ENCODE results near the gene GBX1.

GBX1 gene

DNA sequence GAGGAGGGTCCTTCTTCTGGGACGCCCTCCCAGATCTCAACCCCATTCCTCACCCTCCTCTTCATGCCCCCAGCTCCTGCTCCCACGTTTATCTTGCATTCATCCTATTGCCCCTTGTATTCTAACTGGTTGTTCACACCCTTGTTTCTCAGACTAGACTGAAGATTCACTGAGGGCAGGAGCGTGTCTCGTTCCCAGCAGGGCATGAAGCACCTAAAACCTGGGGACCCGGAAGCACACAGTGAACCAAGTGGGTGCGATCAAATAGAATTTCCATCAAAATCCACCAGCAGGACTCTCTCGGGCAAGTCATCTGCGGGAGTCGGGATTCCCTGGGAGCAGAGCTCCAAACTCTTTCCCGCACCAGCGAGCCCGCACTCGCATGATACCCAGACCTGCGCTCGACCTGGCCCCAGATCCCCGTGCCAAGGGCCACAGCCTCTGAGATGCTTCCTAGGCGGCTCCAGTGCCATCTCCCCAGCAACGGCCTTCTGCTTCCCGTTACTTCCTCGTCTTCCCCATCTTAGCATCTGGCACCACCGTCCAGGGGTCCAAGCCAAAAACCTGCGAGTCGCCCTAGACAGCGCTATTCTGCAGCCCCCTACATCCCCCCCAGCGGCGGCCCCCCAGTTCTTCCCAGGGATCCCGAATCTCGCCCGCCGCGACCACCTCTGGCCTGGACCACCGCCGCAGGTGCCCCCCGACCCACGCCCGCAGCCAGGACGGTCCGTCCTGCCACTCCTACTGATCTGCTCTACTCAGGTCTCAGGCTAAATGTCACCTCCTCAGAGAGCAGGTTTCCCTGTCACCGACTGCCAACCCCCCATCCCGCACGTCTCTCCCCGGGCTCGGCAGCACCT, 6.1 kb upstream of the GBX1 start:
- DNase-seq (ENCODE audit: low spot score): no peak

DNA sequence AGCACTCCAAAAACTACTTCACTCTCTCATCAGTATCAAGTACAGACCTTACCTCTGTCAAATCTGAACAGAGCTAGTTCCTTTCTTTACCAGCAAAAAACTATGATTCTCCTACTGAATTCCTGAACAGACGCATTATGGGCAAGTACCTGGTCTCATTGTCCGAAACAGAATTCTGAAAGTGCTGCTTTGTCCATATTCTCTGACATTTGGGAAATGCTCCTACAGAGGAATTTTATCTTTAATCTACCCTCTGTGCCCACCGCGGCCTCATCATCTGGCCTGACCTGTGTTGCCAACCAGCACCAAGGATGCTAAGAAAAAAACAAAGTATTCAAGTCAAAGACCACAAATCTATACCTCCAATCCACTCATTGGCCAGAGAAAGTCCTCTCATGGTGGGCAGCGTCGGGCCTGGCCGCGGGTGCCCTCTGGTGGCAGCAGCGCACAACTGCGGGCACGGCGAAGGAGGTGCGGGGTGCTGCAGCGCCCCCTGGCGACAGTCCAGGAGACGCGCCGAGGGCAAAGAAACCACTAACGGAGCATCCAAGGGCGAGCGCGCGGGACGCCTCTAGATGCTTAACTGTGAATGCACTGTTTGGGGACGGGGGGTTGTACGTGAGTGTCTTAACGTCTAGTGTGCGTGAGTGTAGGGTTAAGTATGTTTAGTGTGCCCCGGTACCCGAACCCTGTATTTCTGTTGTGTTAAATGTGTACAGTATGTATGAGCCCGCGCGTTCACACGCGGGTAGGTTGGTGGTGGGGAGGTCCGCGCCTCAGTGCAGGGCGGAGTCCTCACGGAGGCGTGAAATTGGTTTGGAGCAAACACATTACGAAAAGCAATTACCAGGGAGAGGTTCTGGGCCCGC, 5.0 kb upstream of the GBX1 start:
- peak; percentile 71 for DNase-seq (ENCODE audit: low spot score)

DNA sequence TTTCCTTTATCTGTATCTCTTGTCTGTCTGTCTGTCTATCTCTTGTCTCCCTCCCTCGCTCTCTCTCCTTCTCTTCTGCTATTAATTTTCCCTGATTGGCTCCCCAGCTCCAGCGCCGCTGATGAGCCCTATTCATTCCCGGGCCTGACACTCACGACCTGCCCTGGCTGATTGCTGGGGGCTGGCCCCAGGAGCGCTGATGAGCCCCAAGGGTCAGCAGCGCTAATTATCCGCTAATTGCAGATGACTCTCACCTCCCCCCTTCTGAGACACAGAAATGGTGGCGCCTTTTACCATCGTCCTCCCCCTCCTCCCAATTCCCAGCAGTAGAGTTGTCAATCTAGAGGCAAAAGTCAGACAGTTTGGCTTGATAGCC, 1.3 kb upstream of the GBX1 start:
- DNase-seq (ENCODE audit: low spot score): no peak

DNA sequence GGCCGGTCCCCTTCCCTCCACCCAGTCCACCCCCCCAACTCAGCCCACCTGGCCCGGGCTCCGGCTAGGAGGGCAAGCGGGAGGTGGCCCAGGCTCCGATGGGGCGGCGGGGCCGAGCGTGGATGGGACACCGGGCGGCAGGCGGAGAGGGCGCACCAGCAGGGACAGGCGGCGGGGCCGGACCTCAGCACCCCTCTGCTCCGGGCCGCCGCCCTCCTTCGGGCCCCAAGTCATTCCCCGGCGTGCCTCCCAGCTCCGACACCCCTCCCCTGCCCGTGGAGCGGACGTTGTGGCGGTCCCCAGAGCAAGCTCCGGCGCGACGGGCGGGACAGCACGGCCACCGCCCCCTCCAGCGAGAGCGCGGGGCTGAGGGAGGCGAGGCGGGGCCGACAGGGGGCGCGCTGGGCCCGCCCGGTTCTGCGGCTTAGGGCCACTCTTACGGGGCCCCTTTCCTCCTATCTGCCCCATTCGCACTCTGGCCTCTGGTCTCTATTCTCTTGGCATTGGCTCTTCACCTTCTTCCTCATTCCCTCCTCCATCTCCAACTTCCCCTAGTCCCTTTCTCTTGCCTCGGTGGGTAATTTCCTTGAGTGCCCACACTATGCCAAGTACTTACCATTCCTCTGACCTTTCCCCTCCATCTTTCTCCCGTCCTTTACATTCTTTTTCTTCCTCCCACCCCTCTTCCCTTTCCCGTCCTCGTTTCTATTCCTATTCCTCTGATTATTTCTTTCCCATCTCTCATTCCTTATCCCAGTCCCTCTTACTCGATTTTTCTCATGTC, 701 bp upstream of the GBX1 start:
- no peak for DNase-seq (ENCODE audit: low spot score)

GRCh38 chr7:151166629-151167196, 781 bp downstream of the GBX1 start:
- no peak for DNase-seq (ENCODE audit: low spot score)

DNA sequence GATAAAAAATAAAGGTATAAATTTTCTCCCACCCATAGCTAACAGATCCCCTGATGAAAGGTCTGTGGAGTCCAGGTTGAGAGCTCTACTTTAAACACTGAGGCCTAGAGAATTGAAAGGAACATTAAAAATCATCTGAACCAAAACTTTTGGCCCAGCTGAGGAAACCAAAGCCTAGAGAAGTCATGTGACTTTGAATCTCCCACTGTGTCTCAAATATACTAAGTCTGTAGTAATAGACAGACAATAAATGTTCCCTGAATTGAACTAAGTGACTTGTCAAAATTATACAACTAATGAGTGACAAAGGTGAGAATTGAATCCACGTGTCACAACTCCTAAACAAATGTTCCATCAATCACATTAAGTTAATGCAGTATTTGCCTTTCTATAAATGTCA, 5.7 kb downstream of the GBX1 start:
- no peak for DNase-seq (ENCODE audit: low spot score)

DNA sequence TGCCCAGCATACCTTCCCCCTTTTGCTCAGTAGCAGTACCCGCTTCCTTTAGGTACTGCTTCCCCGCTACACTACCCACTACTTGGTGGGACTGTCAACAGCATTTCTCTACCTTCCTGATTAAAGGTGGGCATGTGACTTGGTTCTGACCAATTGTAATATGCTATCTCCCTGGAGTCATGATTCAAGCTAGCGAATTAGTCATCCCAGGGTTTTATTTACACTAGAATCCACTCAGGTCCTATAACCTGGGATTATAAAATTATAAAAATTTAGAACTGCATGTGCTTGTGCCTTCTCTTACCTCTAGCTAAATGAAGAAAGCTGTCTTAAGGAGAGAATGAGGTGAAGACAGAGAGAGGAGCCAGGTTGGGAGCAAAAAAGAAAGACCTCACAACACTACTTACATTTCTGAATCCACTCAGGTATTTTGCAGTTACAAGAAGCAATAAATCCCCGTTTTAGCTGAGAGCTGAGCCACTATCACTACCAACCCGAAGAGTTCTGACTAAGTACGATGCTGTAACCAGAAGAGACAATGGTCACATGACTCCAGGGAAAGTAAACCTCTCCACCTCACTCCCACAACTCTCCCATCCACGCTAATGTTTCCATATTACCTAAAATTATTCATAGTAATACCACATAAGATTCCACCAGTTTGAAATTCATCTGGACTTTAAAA, 9.7 kb downstream of the GBX1 start:
- DNase-seq (ENCODE audit: low spot score): no peak

- no peak for DNase-seq (ENCODE audit: low spot score)
Observed at GRCh38 chr7:151152643-151153513, 14.6 kb downstream of the GBX1 start.

- no peak for DNase-seq (ENCODE audit: low spot score)
Observed at GRCh38 chr7:151150388-151150787, 17.1 kb downstream of the GBX1 start.

DNA sequence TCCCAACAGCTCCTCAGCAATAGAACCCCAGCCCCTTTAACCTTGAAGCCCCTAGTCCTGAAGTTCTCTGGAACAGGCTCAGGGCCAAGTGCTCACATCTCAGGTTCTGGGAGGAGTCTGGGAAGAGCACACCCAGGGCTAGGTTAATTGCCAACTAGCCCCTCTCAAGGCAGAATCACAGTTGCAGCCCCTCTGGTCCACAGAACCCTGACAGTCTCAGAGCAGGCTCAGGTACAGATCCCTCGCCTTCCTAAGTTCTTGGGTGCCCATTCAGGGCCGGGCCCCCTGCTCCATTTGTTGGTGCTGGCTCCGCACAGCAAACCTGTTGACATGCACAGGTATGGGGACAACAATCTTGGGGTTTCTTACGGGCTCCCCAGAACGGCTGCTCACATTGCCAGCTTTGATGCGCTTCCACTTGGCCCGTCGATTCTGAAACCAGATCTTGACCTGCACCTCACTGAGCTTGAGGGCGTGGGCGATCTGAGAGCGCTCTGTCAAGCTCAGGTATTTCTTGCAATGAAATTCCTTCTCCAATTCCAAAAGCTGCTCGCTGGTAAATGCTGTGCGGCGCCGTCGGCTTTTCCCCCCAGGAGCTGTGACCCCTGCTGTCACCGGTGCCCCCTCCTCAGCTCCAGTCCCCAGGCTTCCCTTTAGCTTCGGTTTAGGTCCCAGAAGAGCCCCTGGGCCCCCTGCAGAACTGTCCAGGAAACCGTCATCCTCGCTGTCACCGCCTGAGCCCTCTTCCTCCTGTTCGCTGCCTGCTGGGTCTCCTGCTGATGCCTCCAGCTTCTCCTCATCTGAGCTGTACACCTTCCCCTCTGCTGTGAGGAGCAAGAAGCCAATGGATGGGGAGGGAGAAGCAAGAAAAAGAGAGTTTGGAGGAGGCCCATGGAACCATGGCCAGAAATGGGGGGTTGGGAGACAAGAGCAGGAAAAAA, 18.9 kb downstream of the GBX1 start:
- no peak for DNase-seq (ENCODE audit: low spot score)

DNA sequence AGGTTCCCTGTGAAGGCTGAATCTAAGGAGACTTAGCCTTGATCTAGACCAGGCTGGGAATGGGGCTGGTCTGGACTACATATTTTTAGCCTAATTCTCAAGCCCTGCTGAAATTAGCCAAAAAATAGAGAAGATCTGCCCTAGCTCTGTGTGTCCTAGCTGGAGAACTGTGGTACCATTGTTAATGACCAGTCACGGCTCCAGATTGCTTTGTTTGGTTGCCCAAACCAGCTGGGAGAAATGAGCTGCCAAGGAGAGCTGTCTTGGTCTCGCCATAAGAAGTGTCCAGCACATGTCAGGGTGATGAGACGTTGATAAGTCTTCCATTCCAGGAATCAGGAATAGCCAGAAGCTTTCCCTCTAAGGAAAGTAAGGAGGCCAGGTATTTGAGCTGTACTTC, 20.7 kb downstream of the GBX1 start:
- DNase-seq (ENCODE audit: low spot score): no peak

DNA sequence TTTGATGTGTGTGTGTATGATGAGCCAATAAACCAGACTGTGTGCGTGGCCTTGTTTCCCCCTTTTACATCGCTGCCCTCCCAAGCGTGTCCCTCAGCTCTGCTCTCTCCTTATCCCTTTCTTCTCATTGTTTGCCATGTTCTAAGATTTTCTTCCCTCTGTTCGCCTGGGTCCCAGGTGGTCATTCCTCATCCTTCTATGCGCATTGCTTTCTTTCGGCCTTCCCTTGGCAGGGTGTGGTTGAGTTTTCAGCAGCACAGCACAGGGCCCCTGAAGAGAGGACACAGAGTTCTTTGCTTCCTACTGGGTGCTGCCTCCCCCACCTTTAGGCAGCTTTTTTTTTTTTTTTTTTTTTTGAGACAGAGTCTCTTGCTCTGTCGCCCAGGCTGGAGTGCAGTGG, 23.1 kb downstream of the GBX1 start:
- DNase-seq (ENCODE audit: low spot score): no peak

- DNase-seq (ENCODE audit: low spot score): no peak
Observed at GRCh38 chr7:151143261-151144015, 24.1 kb downstream of the GBX1 start.

GRCh38 chr7:151142686-151143040, 24.8 kb downstream of the GBX1 start:
- DNase-seq (ENCODE audit: low spot score): no peak

GRCh38 chr7:151141855-151142685, 25.4 kb downstream of the GBX1 start:
- no peak for DNase-seq (ENCODE audit: low spot score)

GRCh38 chr7:151141311-151141854, 26.1 kb downstream of the GBX1 start:
- no peak for DNase-seq (ENCODE audit: low spot score)

GRCh38 chr7:151140826-151141225, 26.7 kb downstream of the GBX1 start:
- DNase-seq (ENCODE audit: low spot score): no peak

Measured in SK-N-DZ (cell line).